ENCODE data around the gene TPRG1L. TPM values are rescaled to one million over a fixed set of nuclear protein-coding genes. Genes with fewer than 3 reads are reported as not detected.

The TPRG1L gene
- total and polyA plus RNA-seq, 8 donors, result 27.3 to 42.9 (median 32.2) TPM

- H3K4me1 ChIP-seq, result peaks cover 0 to 25% of the 10 kb centered on the region in 2 donors
- no peak for TF ChIP-seq CTCF (IDR thresholded peaks at IDR 0.05)
- H3K27me3 ChIP-seq, result peaks cover 0 to 12% of the 10 kb centered on the region in 2 donors
- DNase-seq (no peak), ATAC-seq (no peak)
- H3K36me3 ChIP-seq, result no peaks in the 10 kb centered on the region
- intact Hi-C loops (cut with DNase I), result no loop called here
- no peak overlapping the region for H3K27ac ChIP-seq
- H3K9me3 ChIP-seq, result no peaks in the 10 kb centered on the region
- H3K4me3 ChIP-seq, result no peak overlapping the region
These were observed 19.6 kb upstream of the TPRG1L start for GRCh38 chr1:3604997-3605823.

GRCh38 chr1:3606779-3607702 lies 17.8 kb upstream of the TPRG1L start:
- peaks cover 0 to 30% of the 10 kb centered on the region in 2 donors for H3K27me3 ChIP-seq
- no peak for TF ChIP-seq CTCF (IDR thresholded peaks at IDR 0.05)
- H3K4me1 ChIP-seq, result peaks cover 12 to 42% of the 10 kb centered on the region in 2 donors
- no peaks in the 10 kb centered on the region for H3K36me3 ChIP-seq
- H3K9me3 ChIP-seq, result no peaks in the 10 kb centered on the region
- DNase-seq (no peak), ATAC-seq (no peak)
- no peak overlapping the region for H3K4me3 ChIP-seq
- no peak overlapping the region for H3K27ac ChIP-seq
- intact Hi-C loops (cut with DNase I), result no loop called here

- Histone ChIP-seq H3K9me3 (no peaks in the 10 kb centered on the region), H3K36me3 (no peaks in the 10 kb centered on the region), H3K27me3 (peaks cover 0 to 37% of the 10 kb centered on the region in 2 donors), H3K27ac (no peak overlapping the region), H3K4me1 (peaks cover 17 to 43% of the 10 kb centered on the region in 2 donors), H3K4me3 (no peak overlapping the region)
- no peak for DNase-seq
- ATAC-seq, result no peak
- intact Hi-C loops (cut with DNase I), result no loop called here
- no peak for TF ChIP-seq CTCF (IDR thresholded peaks at IDR 0.05)
These were observed 17.1 kb upstream of the TPRG1L start for GRCh38 chr1:3607703-3608065.

- no peak for DNase-seq
- H3K9me3 ChIP-seq, result no peaks in the 10 kb centered on the region
- no peak overlapping the region for H3K27ac ChIP-seq
- no peak for TF ChIP-seq CTCF (IDR thresholded peaks at IDR 0.05)
- H3K36me3 ChIP-seq, result no peaks in the 10 kb centered on the region
- no peak for ATAC-seq
- peaks cover 0 to 38% of the 10 kb centered on the region in 2 donors for H3K27me3 ChIP-seq
- H3K4me3 ChIP-seq, result no peak overlapping the region
- intact Hi-C loops (cut with DNase I), result no loop called here
- peaks cover 21 to 43% of the 10 kb centered on the region in 2 donors for H3K4me1 ChIP-seq
These were observed 16.7 kb upstream of the TPRG1L start for GRCh38 chr1:3608154-3608553.
